Ovary (tissue), 3 donors: ENCODE measurements around the gene USP11.

Experiments used
- CTCF ChIP-seq, 3 donors: fragments of 450-650 bp in 2 of 3; fragments of 200-600 bp in 1 of 3; IDR thresholded peaks; one replicate each; pipeline versions ENCODE4 v1.5.1 to v1.8.0; 2016 to 2022; ENCODE audit warnings: antibody characterized with exemption in 3 of 3, mild to moderate bottlenecking in 1 of 3
- EP300 ChIP-seq: sonication (generic); formaldehyde crosslinking; IDR thresholded peaks from one replicate; pipeline ENCODE4 v1.6.1; 2017; ENCODE audit warnings: antibody characterized with exemption
- donor health status: DM: no; HTN: no; CAD: no.

DNA sequence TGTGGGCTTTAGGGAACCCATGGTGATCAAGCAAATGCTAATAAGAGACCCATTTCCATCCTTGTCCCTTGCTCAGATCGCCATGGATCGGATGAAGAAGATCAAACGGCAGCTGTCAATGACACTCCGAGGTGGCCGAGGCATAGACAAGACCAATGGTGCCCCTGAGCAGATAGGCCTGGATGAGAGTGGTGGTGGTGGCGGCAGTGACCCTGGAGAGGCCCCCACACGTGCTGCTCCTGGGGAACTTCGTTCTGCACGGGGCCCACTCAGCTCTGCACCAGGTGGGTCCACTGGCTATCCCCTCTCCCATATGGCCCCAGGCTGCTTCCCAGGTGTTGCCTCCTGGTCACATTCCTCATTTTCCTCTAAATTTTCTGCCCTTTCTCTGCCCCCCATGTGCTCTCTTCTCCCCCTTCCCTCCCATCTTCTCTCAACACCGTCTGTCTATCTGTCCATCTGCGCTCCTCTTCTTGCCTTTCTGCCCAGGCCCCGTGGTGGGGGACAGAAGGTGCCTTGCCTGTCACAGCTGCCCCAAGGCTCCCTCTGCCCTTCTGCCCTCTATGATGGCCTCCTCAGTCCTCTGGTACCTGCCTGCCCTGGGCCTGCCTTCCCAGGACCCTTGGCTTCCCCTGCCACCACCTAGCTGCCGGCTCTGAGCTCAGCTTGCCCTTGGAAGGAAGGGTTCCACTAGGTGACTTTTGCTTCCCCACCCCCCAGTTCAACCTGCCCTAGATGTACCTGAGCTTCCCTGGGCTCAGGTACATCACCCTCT, 9.1 kb upstream of the USP11 start:
- TF ChIP-seq CTCF (IDR thresholded peaks at IDR 0.05) (no peak), EP300 (no peak)
